Activated T-helper 1 cell treated with anti-CD3 and anti-CD28 coated beads, Interleukin-2, amount 50 U/mL, for 16 hours (primary cell): ENCODE data around the gene VPS54.
"Not testable (repeated sequence)": the region's sequence is repeated elsewhere in the genome, so short reads cannot be mapped to it uniquely, and the experiment has no call there.

Source experiments
- DNase-seq, 2 donors: peaks; one replicate each; pipeline ENCODE4 v3.0.0-alpha.2; 2020; ENCODE audit warnings: low read depth in 1 of 2, low spot score in 1 of 2

Gene VPS54

GRCh38 chr2:64023485-64024258 lies 4.4 kb upstream of the VPS54 start:
- DNase-seq = no peak

GRCh38 chr2:64021578-64021977 lies 2.4 kb upstream of the VPS54 start:
- DNase-seq = no peak

- no peak for DNase-seq
Observed at GRCh38 chr2:64019975-64020528, 824 bp upstream of the VPS54 start.

- no peak for DNase-seq
Observed at GRCh38 chr2:64018701-64019082, 536 bp downstream of the VPS54 start.

- DNase-seq = no peak
Observed at GRCh38 chr2:64017811-64018700, 1.2 kb downstream of the VPS54 start.

GRCh38 chr2:64015898-64016297 lies 3.3 kb downstream of the VPS54 start:
- DNase-seq = no peak

GRCh38 chr2:64015391-64015790 lies 3.8 kb downstream of the VPS54 start:
- no peak for DNase-seq

- DNase-seq = no peak
Observed at GRCh38 chr2:64014628-64015027, 4.6 kb downstream of the VPS54 start.

- no peak for DNase-seq
Observed at GRCh38 chr2:64013053-64013452, 6.2 kb downstream of the VPS54 start.

GRCh38 chr2:64012115-64012514 lies 7.1 kb downstream of the VPS54 start:
- no peak for DNase-seq

GRCh38 chr2:64008434-64009009 lies 10.7 kb downstream of the VPS54 start:
- DNase-seq = no peak

- DNase-seq = no peak
Observed at GRCh38 chr2:64007924-64008323, 11.3 kb downstream of the VPS54 start.

GRCh38 chr2:64005707-64006356 lies 13.4 kb downstream of the VPS54 start:
- DNase-seq = no peak

GRCh38 chr2:64003239-64003638 lies 16.0 kb downstream of the VPS54 start:
- no peak for DNase-seq

- DNase-seq = no peak
Observed at GRCh38 chr2:64001382-64002101, 17.7 kb downstream of the VPS54 start.

GRCh38 chr2:64000630-64001381 lies 18.4 kb downstream of the VPS54 start:
- no peak for DNase-seq

GRCh38 chr2:63999049-63999448 lies 20.2 kb downstream of the VPS54 start:
- DNase-seq = no peak

GRCh38 chr2:63996582-63997198 lies 22.5 kb downstream of the VPS54 start:
- not testable (repeated sequence) for DNase-seq

GRCh38 chr2:63994329-63995070 lies 24.7 kb downstream of the VPS54 start:
- not testable (repeated sequence) for DNase-seq
